ENCODE results near the gene TSPAN2.

- TF ChIP-seq REST (IDR thresholded peaks at IDR 0.05; ENCODE audit: borderline replicate concordance) (no peak), CTCF (IDR thresholded peaks at IDR 0.05; ENCODE audit: poor library complexity, severe bottlenecking) (no peak), EZH2 (IDR thresholded peaks at IDR 0.05; ENCODE audit: borderline replicate concordance, insufficient read depth, low read length, poor library complexity, severe bottlenecking) (no peak), POLR2AphosphoS5 (IDR thresholded peaks at IDR 0.05) (no peak), TAF1 (IDR thresholded peaks at IDR 0.05; ENCODE audit: low read depth) (no peak), EP300 (conservative IDR thresholded peaks at IDR 0.05; ENCODE audit: poor library complexity, severe bottlenecking) (no peak), MXI1 (conservative IDR thresholded peaks at IDR 0.05; ENCODE audit: poor library complexity, severe bottlenecking) (no peak), SMC3 (conservative IDR thresholded peaks at IDR 0.05; ENCODE audit: poor library complexity) (no peak)
These were observed 1.1 kb downstream of the TSPAN2 start for GRCh38 chr1:115088115-115088778.

Measured in neural cell (in vitro differentiated cells).